ENCODE data around the gene SLC48A1.

GRCh38 chr12:47737936-47738594 is 35.0 kb upstream of the SLC48A1 start:
- TF ChIP-seq SMC3 (IDR thresholded peaks at IDR 0.05; ENCODE audit: low read depth, low read length) (no peak), CTCF (IDR thresholded peaks at IDR 0.05) (no peak), MAX (IDR thresholded peaks at IDR 0.05; ENCODE audit: low read depth) (no peak), POLR2AphosphoS5 (IDR thresholded peaks at IDR 0.05; ENCODE audit: low read depth, low read length) (no peak), GATA2 (CRISPR knock-in tag; IDR thresholded peaks at IDR 0.05) (no peak), TCF12 (IDR thresholded peaks at IDR 0.05) (no peak), EZH2phosphoT487 (IDR thresholded peaks at IDR 0.05; ENCODE audit: borderline replicate concordance, low read depth) (no peak), CHD2 (IDR thresholded peaks at IDR 0.05; ENCODE audit: low read length, partially characterized antibody) (no peak), EP300 (IDR thresholded peaks at IDR 0.05; ENCODE audit: borderline replicate concordance in 1 of 2, low read depth in 1 of 2, low read length in 1 of 2) (no peak), JUND (IDR thresholded peaks at IDR 0.05) (no peak), TEAD4 (IDR thresholded peaks at IDR 0.05; ENCODE audit: borderline replicate concordance, insufficient read depth) (no peak), RCOR1 (IDR thresholded peaks at IDR 0.05; ENCODE audit: low read length) (no peak), SIN3A (IDR thresholded peaks at IDR 0.05; ENCODE audit: borderline replicate concordance, low read depth, low read length) (no peak), USF1 (IDR thresholded peaks at IDR 0.05; ENCODE audit: borderline replicate concordance, low read depth) (no peak)

Data from SK-N-SH (cell line).